H9 (cell line): ENCODE data around the gene SCP2. TPM values are rescaled to one million over a fixed set of nuclear protein-coding genes. Genes with fewer than 3 reads are reported as not detected.
A peak's percentile ranks its signal among the peaks of the same experiment; 100 is the strongest.

Experiments used
- DNase-seq: peaks from one replicate; pipeline ENCODE4 v3.0.0-alpha.2; 2017
- H2AFZ ChIP-seq: one replicate; pipeline ENCODE4 v1.6.1; 2013; ENCODE audit warnings: mild to moderate bottlenecking, low read length, control low read depth, moderate library complexity
- H2AK5ac ChIP-seq: 2 replicates; pipeline ENCODE4 v1.6.1; 2013; ENCODE audit warnings: low read length, control low read depth, mixed read lengths; ENCODE audit not compliant: insufficient read length
- H2BK120ac ChIP-seq: one replicate; pipeline ENCODE4 v1.6.1; 2013; ENCODE audit warnings: low read depth, mild to moderate bottlenecking, low read length, control low read depth, inconsistent platforms; ENCODE audit not compliant: poor library complexity, severe bottlenecking
- H2BK12ac ChIP-seq: 2 replicates; pipeline ENCODE4 v1.6.1; 2013; ENCODE audit warnings: low read length, control low read depth, mixed read lengths, low read depth; ENCODE audit not compliant: insufficient read length
- H2BK15ac ChIP-seq: 2 replicates; pipeline ENCODE4 v1.6.1; 2013; ENCODE audit warnings: low read depth, low read length, control low read depth
- H2BK20ac ChIP-seq: one replicate; pipeline ENCODE4 v1.6.1; 2013; ENCODE audit warnings: low read depth, mild to moderate bottlenecking, low read length, control low read depth, inconsistent platforms; ENCODE audit not compliant: poor library complexity, severe bottlenecking
- H2BK5ac ChIP-seq: 2 replicates; pipeline ENCODE4 v1.6.1; 2013; ENCODE audit warnings: low read length, control low read depth, mixed read lengths; ENCODE audit not compliant: insufficient read length
- H3K14ac ChIP-seq: 2 replicates; pipeline ENCODE4 v1.6.1; 2013; ENCODE audit warnings: low read length, control low read depth; ENCODE audit not compliant: insufficient read depth
- H3K18ac ChIP-seq: 2 replicates; pipeline ENCODE4 v1.6.1; 2013; ENCODE audit warnings: low read depth, mild to moderate bottlenecking, mixed read lengths, low read length, control low read depth; ENCODE audit not compliant: insufficient read length
- H3K23ac ChIP-seq: 2 replicates; pipeline ENCODE4 v1.6.1; 2013; ENCODE audit warnings: low read length, control low read depth, mixed read lengths, low read depth; ENCODE audit not compliant: insufficient read length
- H3K23me2 ChIP-seq: 2 replicates; pipeline ENCODE4 v1.6.1; 2013; ENCODE audit warnings: low read depth, mild to moderate bottlenecking, mixed read lengths, low read length, control low read depth; ENCODE audit not compliant: insufficient read length, poor library complexity, severe bottlenecking
- H3K27ac ChIP-seq: 2 replicates; pipeline ENCODE4 v1.5.1; 2013; ENCODE audit warnings: low read length, control low read depth, mixed read lengths, low read depth; ENCODE audit not compliant: insufficient read length
- H3K27me3 ChIP-seq: 2 replicates; pipeline ENCODE4 v1.6.1; 2013; ENCODE audit warnings: low read length, control low read depth, inconsistent platforms; ENCODE audit not compliant: insufficient read depth
- H3K4ac ChIP-seq: 2 replicates; pipeline ENCODE4 v1.6.1; 2013; ENCODE audit warnings: low read depth, mild to moderate bottlenecking, control low read depth, inconsistent platforms, low read length, moderate library complexity
- H3K4me1 ChIP-seq: 2 replicates; pipeline ENCODE4 v1.6.1; 2013; ENCODE audit warnings: low read length, control low read depth, inconsistent platforms; ENCODE audit not compliant: insufficient read depth
- H3K4me2 ChIP-seq: 2 replicates; pipeline ENCODE4 v1.6.1; 2013; ENCODE audit warnings: low read length, control low read depth, mixed read lengths; ENCODE audit not compliant: insufficient read length, insufficient read depth
- H3K56ac ChIP-seq: 2 replicates; pipeline ENCODE4 v1.6.1; 2013; ENCODE audit warnings: low read depth, mild to moderate bottlenecking, mixed read lengths, low read length, control low read depth; ENCODE audit not compliant: insufficient read length
- H3K79me1 ChIP-seq: 2 replicates; pipeline ENCODE4 v1.6.1; 2013; ENCODE audit warnings: low read depth, mild to moderate bottlenecking, moderate library complexity, low read length, control low read depth, inconsistent platforms; ENCODE audit not compliant: insufficient read depth, poor library complexity, severe bottlenecking
- H3K79me2 ChIP-seq: 2 replicates; pipeline ENCODE4 v1.6.1; 2013; ENCODE audit warnings: low read length, control low read depth, inconsistent platforms; ENCODE audit not compliant: insufficient read depth
- H3K9ac ChIP-seq: 2 replicates; pipeline ENCODE4 v1.6.1; 2013; ENCODE audit warnings: low read length, control low read depth, mixed read lengths; ENCODE audit not compliant: insufficient read length; ENCODE audit errors: extremely low read depth
- H3K9me3 ChIP-seq: one replicate; pipeline ENCODE4 v1.6.1; 2013; ENCODE audit warnings: low read depth, low read length, inconsistent platforms; ENCODE audit not compliant: control insufficient read depth
- H3T11ph ChIP-seq: one replicate; pipeline ENCODE4 v1.6.1; 2013; ENCODE audit warnings: mild to moderate bottlenecking, low read length, control low read depth, inconsistent platforms
- H4K20me1 ChIP-seq: one replicate; pipeline ENCODE4 v1.6.1; 2013; ENCODE audit not compliant: control insufficient read depth, insufficient read length, insufficient read depth
- H4K5ac ChIP-seq: 2 replicates; pipeline ENCODE4 v1.6.1; 2013; ENCODE audit warnings: low read depth, mild to moderate bottlenecking, mixed read lengths, low read length, control low read depth; ENCODE audit not compliant: insufficient read length
- H4K8ac ChIP-seq: replicated peaks from 2 replicates; pipeline ENCODE4 v1.6.1; 2013; ENCODE audit warnings: low read length, control low read depth, mixed read lengths, low read depth; ENCODE audit not compliant: insufficient read length
- H4K91ac ChIP-seq: 2 replicates; pipeline ENCODE4 v1.6.1; 2013; ENCODE audit warnings: low read depth, mild to moderate bottlenecking, moderate library complexity, mixed read lengths, low read length, control low read depth; ENCODE audit not compliant: insufficient read length
- H3K27ac Mint-ChIP-seq, 3 experiments: 2 replicates in 2 of 3; 3 replicates in 1 of 3; pipeline ENCODE4 v1.8.0; 2020 to 2021; ENCODE audit warnings: mixed read lengths in 3 of 3, mild to moderate bottlenecking in 1 of 3, moderate library complexity in 1 of 3
- H3K27me3 Mint-ChIP-seq: 2 replicates; pipeline ENCODE4 v1.8.0; 2021; ENCODE audit warnings: low read depth, mild to moderate bottlenecking, moderate library complexity, mixed read lengths
- H3K36me3 Mint-ChIP-seq, 3 experiments: 2 replicates in 2 of 3; 3 replicates in 1 of 3; pipeline ENCODE4 v1.8.0; 2020 to 2021; ENCODE audit warnings: low read depth in 3 of 3, mixed read lengths in 3 of 3; ENCODE audit not compliant: insufficient read depth in 1 of 3
- H3K4me1 Mint-ChIP-seq, 2 experiments: 2 replicates each; pipeline ENCODE4 v1.8.0; 2020; ENCODE audit warnings: mixed read lengths in 2 of 2
- H3K4me3 Mint-ChIP-seq, 2 experiments: 2 replicates in 1 of 2; 3 replicates in 1 of 2; pipeline ENCODE4 v1.8.0; 2020 to 2021; ENCODE audit warnings: mild to moderate bottlenecking in 2 of 2, mixed read lengths in 2 of 2, moderate library complexity in 1 of 2
- H3K9me3 Mint-ChIP-seq, 2 experiments: 2 replicates in 1 of 2; 3 replicates in 1 of 2; pipeline ENCODE4 v1.8.0; 2020; ENCODE audit warnings: mild to moderate bottlenecking in 2 of 2, mixed read lengths in 2 of 2, moderate library complexity in 1 of 2
- CTCF ChIP-seq: fragments of 200-600 bp; sonication (generic); conservative IDR thresholded peaks from 3 replicates; pipeline ENCODE4 v1.8.0; 2021; ENCODE audit warnings: antibody characterized with exemption, mild to moderate bottlenecking
- WGBS: extraction: QIAGEN DNeasy Blood & Tissue Kit; methylation state at CpG from one replicate; pipeline ENCODE4 v1.1.7; 2013; ENCODE audit warnings: missing lambda C conversion rate, low lambda C conversion rate, mixed read lengths; ENCODE audit not compliant: insufficient read length; ENCODE audit errors: extremely low coverage; 5-methylcytosine and 5-hydroxymethylcytosine counted together
- total RNA-seq: library from RNA; stranded (reverse); gene quantifications from 2 replicates; pipeline ENCODE4 v1.2.1, GENCODE V29; 2021

SCP2 gene
- total RNA-seq, 1 experiment from 2014 or later = 48.8 TPM

- Histone ChIP-seq H2BK15ac (no peak overlapping the region), H3K79me1 (no peaks in the 10 kb centered on the region), H2AFZ (no peak overlapping the region), H3K9ac (no peak overlapping the region), H3K18ac (no peak overlapping the region), H3T11ph (no peak overlapping the region), H3K14ac (no peak overlapping the region), H3K79me2 (no peaks in the 10 kb centered on the region), H4K8ac (no peak overlapping the region), H4K91ac (no peak overlapping the region), H3K27ac (no peak overlapping the region), H2BK5ac (no peak overlapping the region), H2BK12ac (no peak overlapping the region), H3K4me1 (no peaks in the 10 kb centered on the region; the same call in 1 of the 2 replicates), H4K5ac (no peak overlapping the region), H4K20me1 (no peaks in the 10 kb centered on the region), H3K9me3 (no peaks in the 10 kb centered on the region), H2AK5ac (no peak overlapping the region), H3K4me2 (no peak overlapping the region), H2BK120ac (no peak overlapping the region), H3K23ac (no peak overlapping the region), H2BK20ac (no peak overlapping the region), H3K56ac (no peak overlapping the region), H3K27me3 (no peaks in the 10 kb centered on the region), H3K23me2 (no peaks in the 10 kb centered on the region), H3K4ac (no peak overlapping the region)
- no peak for TF ChIP-seq CTCF
- Mint-ChIP-seq H3K4me1 (peaks cover 33 to 34% of the 10 kb centered on the region in 2 experiments), H3K9me3 (no peaks in the 10 kb centered on the region), H3K27me3 (no peaks in the 10 kb centered on the region), H3K36me3 (peaks cover 0 to 3% (median 0%) of the 10 kb centered on the region in 3 experiments; a peak in 1 of 7 replicates), H3K4me3 (no peak overlapping the region), H3K27ac (peak overlapping the region in 1 of 3 experiments; percentile 56; a peak in 2 of 7 replicates)
- WGBS = no CpG with 5 or more reads among the region's 9 CpGs
- no peak for DNase-seq
Observed at GRCh38 chr1:52907068-52907811, 19.8 kb upstream of the SCP2 start.
